GM13976 (cell line): ENCODE measurements around the gene LGALS3BP.
"Not testable (repeated sequence)": the region's sequence is repeated elsewhere in the genome, so short reads cannot be mapped to it uniquely, and the experiment has no call there.

Experiments used
- DNase-seq: peaks from one replicate; pipeline ENCODE4 v3.0.0; 2012; ENCODE audit warnings: low spot score
- in situ Hi-C: fragments of 300-500 bp; cut with MboI; formaldehyde crosslinking; loops from one replicate; pipeline ENCODE4 v1.12.0; 2022; ENCODE audit warnings: low sequenced_read_pairs, mixed read lengths, inconsistent platforms; ENCODE audit not compliant: unreplicated experiment
- TF ChIP-seq, protein P1 (sequence below): IDR thresholded peaks from 2 replicates; pipeline ENCODE4 v1.5.1; 2012; ENCODE audit warnings: borderline replicate concordance, mild to moderate bottlenecking; ENCODE audit not compliant: insufficient read depth; ENCODE audit errors: extremely low read depth, missing control alignments, control extremely low read depth

LGALS3BP gene

DNA sequence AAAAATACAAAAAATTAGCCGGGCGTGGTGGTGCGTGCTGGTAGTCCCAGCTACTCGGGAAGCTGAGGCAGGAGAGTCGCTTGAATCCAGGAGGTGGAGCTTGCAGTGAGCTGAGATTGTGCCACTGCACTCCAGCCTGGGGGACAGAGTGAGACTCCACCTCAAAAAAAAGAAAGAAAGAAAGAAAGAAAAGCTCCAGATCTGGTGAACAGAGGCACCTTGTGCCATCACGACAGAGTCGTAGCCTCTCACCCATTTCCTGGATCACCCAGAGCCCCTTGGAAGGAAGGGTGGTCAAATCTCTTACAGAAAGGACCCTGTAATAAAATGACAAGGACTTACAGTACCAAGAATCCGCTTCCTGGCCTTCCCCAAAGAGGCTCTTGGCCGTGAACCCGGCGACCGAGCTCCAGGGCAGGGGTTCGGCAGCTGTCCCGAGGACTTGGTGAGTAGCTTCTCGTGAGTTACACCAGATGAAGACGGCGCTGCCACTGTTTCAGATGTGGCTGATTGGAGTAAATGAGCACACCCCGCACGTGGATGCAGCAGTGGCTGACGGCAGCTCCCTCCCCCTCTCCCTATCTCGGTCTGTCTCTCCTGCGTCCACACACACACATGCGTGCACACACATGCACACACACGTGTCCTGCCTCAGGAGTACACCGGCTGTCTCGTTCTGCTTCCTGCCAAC, 13.5 kb downstream of the LGALS3BP start:
- DNase-seq: no peak
- TF ChIP-seq, protein P1, sequence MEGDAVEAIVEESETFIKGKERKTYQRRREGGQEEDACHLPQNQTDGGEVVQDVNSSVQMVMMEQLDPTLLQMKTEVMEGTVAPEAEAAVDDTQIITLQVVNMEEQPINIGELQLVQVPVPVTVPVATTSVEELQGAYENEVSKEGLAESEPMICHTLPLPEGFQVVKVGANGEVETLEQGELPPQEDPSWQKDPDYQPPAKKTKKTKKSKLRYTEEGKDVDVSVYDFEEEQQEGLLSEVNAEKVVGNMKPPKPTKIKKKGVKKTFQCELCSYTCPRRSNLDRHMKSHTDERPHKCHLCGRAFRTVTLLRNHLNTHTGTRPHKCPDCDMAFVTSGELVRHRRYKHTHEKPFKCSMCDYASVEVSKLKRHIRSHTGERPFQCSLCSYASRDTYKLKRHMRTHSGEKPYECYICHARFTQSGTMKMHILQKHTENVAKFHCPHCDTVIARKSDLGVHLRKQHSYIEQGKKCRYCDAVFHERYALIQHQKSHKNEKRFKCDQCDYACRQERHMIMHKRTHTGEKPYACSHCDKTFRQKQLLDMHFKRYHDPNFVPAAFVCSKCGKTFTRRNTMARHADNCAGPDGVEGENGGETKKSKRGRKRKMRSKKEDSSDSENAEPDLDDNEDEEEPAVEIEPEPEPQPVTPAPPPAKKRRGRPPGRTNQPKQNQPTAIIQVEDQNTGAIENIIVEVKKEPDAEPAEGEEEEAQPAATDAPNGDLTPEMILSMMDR: no peak
- in situ Hi-C loops: loop anchor here (10.0 kb wide), 1 partner anchor 101 kb away; no protein-coding TSS in a partner anchor

DNA sequence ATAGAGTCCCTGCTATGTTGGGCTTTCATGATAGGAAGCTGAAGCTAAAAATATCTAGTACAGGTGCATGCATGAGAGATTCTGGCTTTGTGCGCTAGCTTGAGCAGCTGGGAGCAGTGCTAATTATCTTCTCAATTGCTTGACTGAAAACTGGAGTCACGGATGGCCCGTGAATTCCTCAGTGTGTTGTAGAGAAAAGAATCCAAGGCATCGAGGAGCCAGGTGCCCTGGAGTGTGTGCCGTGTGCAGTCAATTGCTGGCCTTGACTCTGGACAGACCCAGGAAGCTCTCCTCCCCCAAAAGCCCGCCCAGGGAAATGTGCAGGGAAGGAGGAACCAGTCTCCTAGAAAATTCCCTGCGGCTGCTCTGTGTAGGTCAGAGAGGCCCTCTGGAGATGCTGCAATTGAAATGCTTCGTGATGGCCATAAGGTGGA, 14.2 kb downstream of the LGALS3BP start:
- in situ Hi-C loops: loop anchor here (10.0 kb wide), 1 partner anchor 101 kb away; no protein-coding TSS in a partner anchor
- DNase-seq: no peak
- TF ChIP-seq, protein P1: no peak

DNA sequence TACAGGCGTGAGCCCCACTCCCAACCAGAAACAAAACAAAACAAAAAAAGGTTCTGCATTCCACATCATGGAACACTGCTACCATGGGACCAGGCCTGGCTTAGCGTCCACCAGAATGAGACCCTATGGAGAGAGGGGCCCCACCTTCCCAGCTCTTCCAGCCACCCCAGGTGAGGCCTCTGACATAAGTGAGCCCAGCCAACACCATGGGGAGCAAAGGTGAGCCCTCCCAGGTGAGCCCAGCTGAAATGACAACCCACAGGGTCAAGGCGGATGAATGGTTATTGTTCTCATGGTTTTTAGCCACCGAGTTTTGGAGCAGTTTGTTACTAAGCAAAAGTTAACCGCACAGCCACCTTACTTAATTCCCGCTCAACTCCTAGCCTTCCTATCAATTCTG, 16.3 kb downstream of the LGALS3BP start:
- no peak for DNase-seq
- TF ChIP-seq, protein P1: no peak
- in situ Hi-C loops: loop anchor here (10.0 kb wide), 1 partner anchor 99 kb away; no protein-coding TSS in a partner anchor

GRCh38 chr17:78962984-78963348, 16.8 kb downstream of the LGALS3BP start:
- DNase-seq: not testable (repeated sequence)
- in situ Hi-C loops: loop anchor here (10.0 kb wide), 1 partner anchor 98 kb away; no protein-coding TSS in a partner anchor

- in situ Hi-C loops: loop anchor here (10.0 kb wide), 1 partner anchor 98 kb away; no protein-coding TSS in a partner anchor
- TF ChIP-seq, protein P1: no peak
These were observed 17.3 kb downstream of the LGALS3BP start for GRCh38 chr17:78962345-78962983.

DNA sequence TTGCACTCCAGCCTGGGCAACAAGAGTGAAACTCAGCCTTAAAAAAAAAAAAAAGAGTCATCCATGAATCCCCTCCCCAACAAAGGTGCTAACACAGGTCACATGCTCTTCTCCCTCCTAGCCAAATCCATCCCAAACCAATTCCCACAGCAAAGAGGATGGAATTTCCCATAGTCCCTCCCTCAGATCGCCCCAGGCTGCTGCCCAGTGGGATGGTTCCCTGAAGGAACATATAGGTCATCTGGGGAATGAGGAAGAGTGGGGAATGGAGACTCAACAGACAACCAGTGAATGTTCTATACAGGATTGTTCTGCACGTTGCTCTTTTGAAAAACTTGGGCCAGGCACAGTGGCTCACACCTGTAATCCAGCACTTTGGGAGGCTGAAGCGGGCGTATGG, 18.2 kb downstream of the LGALS3BP start:
- in situ Hi-C loops: loop anchor here (10.0 kb wide), 1 partner anchor 97 kb away; no protein-coding TSS in a partner anchor
- TF ChIP-seq, protein P1: no peak
- no peak for DNase-seq

More at GRCh38 chr17:78962345-78962983, 17.3 kb downstream of the LGALS3BP start:
- DNase-seq: no peak

GRCh38 chr17:78960928-78961327, 18.8 kb downstream of the LGALS3BP start:
- in situ Hi-C loops: loop anchor here (10.0 kb wide), 1 partner anchor 96 kb away; no protein-coding TSS in a partner anchor
- no peak for DNase-seq
- TF ChIP-seq, protein P1: no peak
